ENCODE measurements around the gene DBF4B. TPM values are rescaled to one million over a fixed set of nuclear protein-coding genes. Genes with fewer than 3 reads are reported as not detected.

Gene DBF4B
- polyA plus RNA-seq, 1 of the 3 experiments (the other 2 are of a cell fraction) = 8.3 TPM

- Histone ChIP-seq H3K79me2 (ENCODE audit: insufficient read depth) (no peaks in the 10 kb centered on the region), H3K4me2 (peak overlapping the region; percentile 100), H3K9me2 (no peaks in the 10 kb centered on the region), H3K27ac (ENCODE audit: low read depth in 2 of 2, low read length in 1 of 2) (no peak overlapping the region), H3K4me1 (ENCODE audit: control insufficient read depth in 1 of 2, insufficient read depth in 2 of 2, low read depth in 1 of 2, low read length in 1 of 2) (peaks cover 0 to 28% of the 10 kb centered on the region in 2 experiments; a peak in 1 of 4 replicates), H3F3A (replicated peaks; ENCODE audit: insufficient read depth) (no peaks in the 10 kb centered on the region), H3K9me3 (no peaks in the 10 kb centered on the region), H2AFZ (ENCODE audit: low read depth) (peak overlapping the region; percentile 97), H3K36me3 (replicated peaks in 1 of 2; ENCODE audit: control insufficient read depth in 1 of 2, insufficient read depth in 2 of 2, low read length in 1 of 2) (no peaks in the 10 kb centered on the region), H3K9ac (peak overlapping the region; percentile 12; the same call in 1 of the 2 replicates), H3K4me3 (ENCODE audit: low read depth in 2 of 2, low read length in 1 of 2) (peak overlapping the region; percentile 64 to 84), H3K27me3 (ENCODE audit: insufficient read depth) (no peaks in the 10 kb centered on the region), H4K20me1 (ENCODE audit: insufficient read depth) (no peaks in the 10 kb centered on the region)
- peak; percentile 95 for DNase-seq
- 25% methylated on average over 34 of the region's 42 CpGs for WGBS (ENCODE audit: low lambda C conversion rate)
- ChIA-PET CTCF (interaction anchor here (0.7 to 17.7 kb wide), 26 partner anchors 11 to 423 kb away, joined by 3 to 420 read pairs (median 4); partner anchors contain the start of genes ADAM11, GJC1, HEXIM1 and HIGD1B), POLR2A (no interaction called here)
- no peak for TF ChIP-seq YY1 (IDR thresholded peaks at IDR 0.05; ENCODE audit: low read depth)
- TF ChIP-seq EZH2phosphoT487 (IDR thresholded peaks at IDR 0.05; ENCODE audit: borderline replicate concordance, low read depth) = no peak
- TF ChIP-seq RAD21 (IDR thresholded peaks at IDR 0.05; ENCODE audit: low read length) = peak; percentile 94
- peak; percentile 66 for TF ChIP-seq MXI1 (IDR thresholded peaks at IDR 0.05; ENCODE audit: low read depth, low read length)
- TF ChIP-seq MEF2A (IDR thresholded peaks at IDR 0.05; ENCODE audit: borderline replicate concordance, low read depth) = no peak
- TF ChIP-seq SIN3A (IDR thresholded peaks at IDR 0.05; ENCODE audit: borderline replicate concordance, low read depth, low read length) = no peak
- TF ChIP-seq CTCF (IDR thresholded peaks at IDR 0.05) = peak; percentile 95
- no peak for TF ChIP-seq TCF12 (IDR thresholded peaks at IDR 0.05)
- TF ChIP-seq RXRA (IDR thresholded peaks at IDR 0.05; ENCODE audit: borderline replicate concordance, low read depth) = no peak
- no peak for TF ChIP-seq ZBTB33 (IDR thresholded peaks at IDR 0.05; ENCODE audit: borderline replicate concordance, low read depth)
- no peak for TF ChIP-seq ELF1 (IDR thresholded peaks at IDR 0.05)
- TF ChIP-seq GABPA (IDR thresholded peaks at IDR 0.05; ENCODE audit: low read depth) = no peak
- no peak for TF ChIP-seq TAF1 (IDR thresholded peaks at IDR 0.05; ENCODE audit: borderline replicate concordance, low read depth, low read length)
- TF ChIP-seq MAX (IDR thresholded peaks at IDR 0.05; ENCODE audit: low read depth) = no peak
- TF ChIP-seq POLR2AphosphoS5 (IDR thresholded peaks at IDR 0.05; ENCODE audit: low read depth, low read length) = no peak
- TF ChIP-seq EP300 (IDR thresholded peaks at IDR 0.05; ENCODE audit: borderline replicate concordance in 1 of 2, low read depth in 1 of 2, low read length in 1 of 2) = no peak
- TF ChIP-seq TEAD4 (IDR thresholded peaks at IDR 0.05; ENCODE audit: borderline replicate concordance, insufficient read depth) = no peak
- peak; percentile 87 for TF ChIP-seq SMC3 (IDR thresholded peaks at IDR 0.05; ENCODE audit: low read depth, low read length)
These were observed 66.0 kb downstream of the DBF4B start for GRCh38 chr17:44774271-44775135.
